Left renal cortex interstitium (tissue), 4 donors: ENCODE measurements around the gene ATP2C1. TPM values are rescaled to one million over a fixed set of nuclear protein-coding genes. Genes with fewer than 3 reads are reported as not detected.
A peak's percentile ranks its signal among the peaks of the same experiment; 100 is the strongest.

Experiments
- DNase-seq, 4 donors: peaks; one replicate each; pipeline ENCODE4 v3.0.0-alpha.2; 2013; ENCODE audit warnings: low read depth in 4 of 4, low spot score in 2 of 4, missing footprints in 1 of 4
- polyA plus RNA-seq, 4 donors: library from polyadenylated mRNA; unstranded; fragments of 120-200 nt; gene quantifications; one replicate each; pipeline ENCODE4 v1.2.1, GENCODE V29; 2013; ENCODE audit not compliant: insufficient read length in 4 of 4

The ATP2C1 gene
- polyA plus RNA-seq, 4 donors = 119 to 152 (median 124) TPM

DNA sequence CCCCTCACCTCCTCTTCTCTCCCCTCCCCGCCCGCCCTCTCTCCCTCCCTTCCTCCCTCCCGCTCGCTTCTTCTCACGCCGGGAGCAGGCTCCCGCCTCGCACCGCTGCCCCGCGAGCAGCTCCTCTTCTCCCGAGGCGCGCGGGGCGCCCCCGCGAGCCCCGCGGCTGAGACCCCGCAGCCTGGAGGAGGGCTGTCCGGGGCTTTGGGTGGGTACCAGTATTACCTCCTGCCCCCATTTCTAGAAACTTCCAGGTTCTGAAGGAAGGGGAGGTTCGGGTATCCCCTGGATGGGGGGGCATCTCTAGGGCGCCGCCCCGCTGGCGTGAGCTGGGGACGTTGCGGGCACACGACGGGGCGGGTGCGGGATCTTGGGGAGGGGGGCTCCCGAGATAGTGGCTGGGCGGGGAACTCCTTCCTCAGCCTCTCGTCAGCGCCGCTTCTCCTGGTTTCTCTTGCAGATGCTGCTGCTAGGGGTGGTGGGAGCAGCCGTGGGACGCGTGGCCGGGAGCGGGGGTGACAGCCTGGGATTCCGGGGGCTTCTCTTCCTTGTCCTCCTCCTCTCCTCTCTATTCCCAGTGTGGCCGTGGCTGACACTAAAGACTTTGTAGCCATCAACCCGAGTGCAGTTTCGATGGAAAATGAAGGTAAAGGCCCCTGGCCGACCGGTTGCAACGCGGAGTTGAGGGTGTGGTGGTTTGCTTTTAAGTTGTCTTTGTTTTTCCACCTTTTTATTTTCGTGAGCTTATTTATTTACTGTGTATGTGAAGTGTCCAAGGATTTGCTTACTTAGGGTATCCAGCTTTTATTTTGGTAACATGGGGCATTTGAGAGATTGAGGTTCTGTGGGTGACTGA is 474 bp downstream of the ATP2C1 start:
- peak in 1 of 4 donors; percentile 67 for DNase-seq

DNA sequence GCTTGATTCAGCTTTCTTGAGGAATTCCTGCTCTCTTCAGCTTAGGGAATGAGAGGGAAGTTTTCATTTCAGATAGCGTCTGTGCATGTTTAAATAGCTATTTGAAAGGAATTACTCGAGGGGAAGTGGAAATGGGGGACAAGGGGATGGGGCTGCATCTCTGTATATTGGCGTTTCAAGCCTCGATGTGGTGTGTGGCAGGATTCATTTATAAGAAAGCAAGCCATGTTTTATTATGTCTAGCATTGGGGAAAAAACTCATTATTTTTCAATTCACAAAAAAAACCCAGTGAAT is 1.0 kb downstream of the ATP2C1 start:
- DNase-seq = no peak

DNA sequence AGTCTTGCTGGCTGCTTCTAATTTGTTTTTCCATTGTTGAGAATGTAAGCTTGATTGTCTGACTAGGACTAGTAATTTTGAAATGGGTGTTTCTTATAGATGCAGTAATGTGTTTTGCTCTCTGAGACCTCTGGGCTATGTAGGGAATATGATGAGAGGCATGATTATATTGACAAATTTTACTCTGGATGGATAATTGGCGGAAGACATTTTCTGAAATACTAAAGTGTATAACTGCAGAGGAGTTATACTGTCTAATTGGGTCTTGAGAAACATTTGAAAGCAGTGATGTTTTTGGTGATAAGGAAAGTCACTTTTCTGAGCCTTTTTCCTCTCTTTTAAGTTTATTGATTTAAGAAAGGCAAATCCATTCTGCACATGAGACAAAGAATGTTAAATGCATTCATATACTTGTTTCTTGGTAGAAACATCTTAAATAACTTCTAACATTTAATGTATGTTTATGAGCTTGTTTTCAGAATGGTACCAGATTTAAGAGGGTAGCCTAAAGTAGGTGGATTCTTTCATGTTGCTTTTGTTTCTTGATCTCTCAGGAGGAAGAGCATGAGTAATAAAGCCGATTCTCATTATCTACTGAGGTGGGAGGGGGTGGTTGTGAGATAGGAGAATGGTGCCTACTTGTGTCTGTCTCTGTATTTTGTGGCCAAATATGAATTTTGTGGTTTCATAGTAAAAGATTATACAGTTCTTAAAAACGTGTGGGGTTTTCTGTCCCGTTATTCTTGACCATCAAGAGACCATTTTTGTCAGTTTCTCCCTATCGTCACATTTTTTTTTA is 2.0 kb downstream of the ATP2C1 start:
- DNase-seq = no peak

DNA sequence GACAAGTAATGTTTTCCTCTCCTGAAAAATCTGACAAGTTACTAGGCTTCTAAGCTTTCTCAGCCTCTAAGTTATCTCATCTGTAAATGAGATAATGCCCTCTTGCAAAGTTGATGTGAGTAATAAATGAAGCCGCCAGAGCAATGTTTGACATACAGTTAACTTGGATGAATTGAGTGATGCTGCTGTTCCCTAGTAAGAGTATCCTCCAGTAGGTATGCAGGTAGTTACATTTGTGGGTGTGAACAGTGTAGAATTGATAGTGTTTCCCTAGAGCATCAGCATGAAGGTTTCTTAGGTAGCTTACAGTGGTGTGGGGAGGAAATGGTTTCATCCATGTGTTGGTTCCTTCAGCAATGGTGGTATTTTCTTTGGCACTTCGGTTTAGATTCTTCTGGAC is 3.4 kb downstream of the ATP2C1 start:
- no peak for DNase-seq

DNA sequence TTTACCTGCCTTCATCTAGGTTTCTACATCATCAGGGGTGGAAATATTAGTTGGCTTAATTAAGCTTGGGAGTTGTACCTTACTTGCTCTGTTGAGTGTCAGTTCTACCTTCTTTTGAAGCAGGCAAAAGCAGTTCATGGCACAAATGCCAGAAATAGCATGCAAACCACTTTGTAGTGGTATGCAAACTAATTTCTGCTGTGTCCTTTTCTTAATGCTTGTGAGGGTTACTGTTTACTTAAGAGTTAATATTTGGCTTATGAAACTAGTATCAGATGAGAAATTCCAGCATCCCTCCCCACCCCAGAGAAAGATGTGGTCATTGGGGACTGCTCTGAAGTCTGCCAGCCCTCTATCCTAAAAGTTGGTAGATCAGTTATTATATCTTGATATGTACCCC is 7.1 kb downstream of the ATP2C1 start:
- no peak for DNase-seq

DNA sequence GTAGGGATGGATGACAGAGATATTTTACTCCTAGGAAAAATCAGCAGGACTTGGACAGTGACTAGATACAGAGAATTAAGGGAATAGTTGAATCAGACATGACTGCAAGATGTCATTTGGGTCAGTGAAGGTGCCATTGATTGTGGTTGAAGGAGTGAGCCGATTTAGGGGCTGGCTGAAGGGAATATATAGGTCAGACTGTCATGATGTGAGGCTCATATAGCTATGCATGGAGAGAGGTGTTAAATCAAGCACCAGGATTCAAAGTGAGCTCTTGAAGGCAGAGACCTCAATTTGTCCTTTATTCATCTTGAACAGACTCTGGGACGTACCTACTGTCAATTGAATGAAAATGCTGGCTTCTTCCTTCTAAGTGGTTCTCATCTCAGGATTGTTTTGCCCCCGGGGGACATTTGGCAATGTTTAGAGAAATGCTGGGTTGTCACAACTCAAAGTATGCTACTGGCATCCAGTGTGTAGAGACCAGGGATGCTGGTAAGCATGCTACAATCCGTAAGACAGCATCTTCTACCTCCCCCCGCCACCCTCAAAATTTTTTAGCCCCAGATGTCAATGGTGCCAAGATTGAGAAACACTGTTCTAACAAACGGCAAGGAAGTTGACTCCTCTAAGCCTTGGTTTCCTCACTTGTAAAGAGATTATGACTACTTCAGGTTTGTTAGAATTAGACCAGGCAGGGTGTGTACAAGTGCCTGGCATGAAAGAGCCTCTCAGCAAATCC is 7.8 kb downstream of the ATP2C1 start:
- DNase-seq = no peak

DNA sequence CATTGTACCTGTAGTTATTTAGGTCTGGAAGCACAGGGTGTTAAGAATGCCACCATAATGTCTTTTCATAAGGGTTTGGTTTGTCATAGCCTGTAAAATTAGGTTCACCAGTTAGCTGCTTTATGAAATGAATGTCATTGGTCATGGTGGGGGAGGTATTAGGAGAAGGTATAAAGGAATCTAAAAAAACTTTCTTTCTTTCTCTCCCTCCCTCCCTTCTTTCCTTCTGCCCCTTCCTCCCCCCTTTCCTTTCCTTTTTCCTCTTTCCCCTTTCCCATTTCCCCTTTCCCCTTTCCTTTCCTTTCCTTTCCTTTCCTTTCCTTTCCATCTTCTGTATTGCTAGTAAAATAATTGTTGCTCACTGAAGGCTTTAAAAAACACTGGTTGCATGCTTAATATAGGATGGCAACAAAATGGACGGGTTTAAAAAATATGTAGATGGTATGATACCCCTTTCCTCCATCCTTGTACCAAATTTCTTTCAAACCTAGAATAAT is 9.6 kb downstream of the ATP2C1 start:
- DNase-seq = no peak

DNA sequence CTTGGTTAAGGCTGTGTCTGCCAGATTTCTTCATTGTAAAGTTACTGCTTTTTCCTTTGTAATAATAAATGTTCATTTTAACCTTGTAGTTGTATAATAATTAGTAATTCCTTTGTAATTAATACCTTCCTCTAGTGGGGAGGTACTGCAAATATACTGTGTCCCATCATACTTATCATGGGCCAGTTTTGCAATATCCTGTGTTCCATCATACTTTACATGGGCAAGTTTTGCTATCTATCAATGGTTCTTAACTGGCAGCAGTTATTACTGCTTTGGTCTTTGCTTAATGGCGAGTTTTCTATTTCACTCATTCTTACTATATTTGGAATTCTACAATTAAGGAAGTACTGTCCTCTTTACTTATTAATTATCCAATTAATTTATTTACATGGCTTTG is 10.6 kb downstream of the ATP2C1 start:
- DNase-seq = no peak

DNA sequence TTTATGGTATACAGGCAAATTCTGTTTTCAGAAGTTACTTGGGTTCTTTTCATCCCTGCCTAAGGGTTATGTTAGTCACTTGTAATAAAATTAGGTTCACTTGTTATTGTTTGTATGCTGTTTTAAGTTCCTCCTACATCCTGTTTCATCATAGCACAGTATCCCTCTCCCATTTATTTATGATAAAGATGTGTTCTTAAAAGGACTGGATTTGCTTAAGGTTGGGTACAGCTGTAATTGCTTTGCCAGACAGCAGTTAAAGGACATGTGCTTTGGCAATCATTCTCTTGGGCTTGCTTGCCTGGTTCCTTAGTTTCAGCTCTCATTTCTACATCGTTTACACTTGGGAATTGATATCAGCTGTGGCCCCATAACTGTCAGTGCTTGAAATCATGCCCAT is 11.7 kb downstream of the ATP2C1 start:
- DNase-seq = no peak

DNA sequence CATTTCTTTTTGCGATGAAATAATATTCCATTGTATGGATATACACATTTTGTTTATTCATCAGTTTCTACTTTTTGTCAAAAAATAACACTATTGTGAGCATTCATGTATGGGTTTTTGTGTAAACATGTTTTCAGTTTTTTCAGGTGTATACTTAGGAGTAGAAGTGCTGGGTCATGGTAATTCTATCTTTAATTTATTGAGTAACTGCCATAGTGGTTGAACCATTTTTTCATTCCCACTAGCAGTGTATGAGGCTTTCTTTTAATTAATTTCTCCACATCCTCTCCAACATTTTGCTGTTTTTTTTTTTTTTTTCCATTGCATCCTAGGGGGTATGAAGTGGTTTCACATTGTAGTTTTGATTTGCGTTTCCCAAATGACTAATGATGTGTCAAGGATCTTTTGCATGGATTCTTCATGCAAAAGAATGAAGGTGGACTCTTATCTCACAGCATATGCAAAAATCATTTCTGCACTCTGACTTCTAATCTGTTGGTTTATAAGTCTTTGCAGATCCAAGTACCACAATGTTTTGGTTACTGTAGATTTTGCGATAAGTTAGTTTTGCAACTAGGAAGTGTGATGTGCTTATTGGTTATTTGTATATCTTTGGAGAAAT is 12.6 kb downstream of the ATP2C1 start:
- no peak for DNase-seq

DNA sequence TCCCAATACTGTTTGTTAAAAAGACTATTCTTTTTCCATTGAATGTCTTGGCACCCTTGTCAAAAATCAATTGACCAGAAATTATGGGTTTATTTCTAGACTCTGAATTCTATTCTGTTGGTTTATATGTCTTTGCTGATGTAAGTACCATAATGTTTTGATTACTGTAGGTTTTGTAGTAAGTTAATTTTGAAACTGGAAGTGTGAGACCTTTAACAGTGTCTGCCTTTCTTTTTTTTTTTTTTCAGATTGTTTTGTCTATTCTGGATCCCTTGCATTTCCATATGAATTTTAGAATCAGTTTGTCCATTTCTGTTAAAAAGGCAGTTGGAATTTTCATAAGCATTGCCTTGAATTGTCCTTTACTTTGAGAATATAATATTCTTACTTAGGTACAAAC is 13.6 kb downstream of the ATP2C1 start:
- DNase-seq = no peak

DNA sequence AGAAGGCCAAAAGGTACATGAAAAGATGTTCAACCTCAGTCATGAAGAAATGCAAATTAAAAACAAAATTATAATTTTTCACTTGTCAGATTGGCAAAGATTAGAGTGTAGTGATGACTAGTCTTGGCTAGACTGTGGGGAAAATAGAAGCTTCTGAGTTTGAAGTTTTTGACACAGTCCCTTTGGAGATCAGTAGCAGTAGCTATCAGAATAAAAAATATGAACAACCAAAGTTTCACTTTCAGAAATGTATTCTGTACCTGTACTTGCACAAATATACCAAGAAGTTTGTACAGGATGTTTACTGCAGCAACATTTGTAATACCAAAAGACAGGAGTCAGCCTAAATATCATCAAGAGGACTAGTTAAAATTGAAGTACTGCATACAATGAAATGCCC is 14.1 kb downstream of the ATP2C1 start:
- no peak for DNase-seq

DNA sequence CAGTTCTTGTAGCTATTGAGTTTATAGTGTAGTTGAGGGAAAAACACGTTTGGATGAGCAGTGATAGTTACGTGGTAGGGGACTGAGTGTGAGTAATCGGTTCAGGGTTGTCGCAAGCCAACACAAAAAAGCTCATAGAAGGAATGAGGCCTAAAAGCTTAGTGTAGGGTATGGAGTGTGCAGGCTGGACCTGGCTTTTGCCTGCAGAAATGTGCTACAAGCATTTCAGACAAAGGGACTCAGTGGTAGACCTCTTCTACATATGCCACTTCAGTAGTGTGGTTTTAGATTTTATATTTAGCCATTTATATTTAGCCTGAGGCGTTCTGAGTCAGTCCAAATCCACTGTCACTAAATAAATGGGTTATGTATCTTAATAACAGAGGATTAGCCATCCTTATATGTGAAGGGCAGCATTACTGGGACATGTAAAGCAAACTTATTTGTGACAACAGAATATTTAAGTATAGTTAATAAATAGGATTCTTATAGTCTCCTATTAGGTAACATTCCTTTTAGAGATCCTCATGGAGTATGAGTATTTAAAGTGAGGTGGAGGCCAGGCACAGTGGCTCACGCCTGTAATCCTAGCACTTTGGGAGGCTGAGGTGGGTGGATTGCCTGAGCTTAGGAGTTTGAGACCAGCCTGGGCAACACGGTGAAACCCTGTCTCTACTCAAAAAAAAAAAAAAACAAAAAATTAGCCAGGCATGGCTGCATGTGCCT is 21.8 kb downstream of the ATP2C1 start:
- DNase-seq = no peak

DNA sequence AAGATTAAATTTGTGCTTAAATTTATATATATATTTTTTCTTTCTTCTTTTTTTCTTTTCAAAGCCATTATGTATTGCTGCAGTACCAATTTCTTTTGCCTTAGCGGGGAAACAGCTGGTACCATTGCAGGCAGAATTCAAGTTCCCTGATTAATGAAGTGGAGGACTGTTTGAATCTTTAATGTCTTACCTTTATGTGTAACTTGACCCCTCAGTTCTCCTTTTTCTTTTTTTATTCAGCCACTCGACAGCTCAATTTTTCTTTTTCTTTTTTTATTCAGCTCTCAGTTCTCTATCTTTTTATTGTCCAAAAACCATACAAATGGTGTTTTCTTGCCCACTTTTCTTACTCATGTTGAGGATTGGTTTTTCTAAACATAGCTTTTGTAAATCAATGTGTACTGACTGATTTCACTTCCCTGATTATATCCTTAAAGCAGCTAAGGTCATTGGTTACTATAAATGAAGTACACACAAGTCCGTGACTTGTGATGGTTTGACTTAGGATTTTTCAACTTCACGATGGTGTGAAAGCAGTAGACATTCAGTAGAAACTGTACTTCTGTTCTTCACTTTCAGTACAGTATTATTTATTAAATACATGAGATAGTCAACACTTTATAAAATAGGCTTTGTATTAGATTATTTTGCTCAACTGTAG is 22.8 kb downstream of the ATP2C1 start:
- no peak for DNase-seq

DNA sequence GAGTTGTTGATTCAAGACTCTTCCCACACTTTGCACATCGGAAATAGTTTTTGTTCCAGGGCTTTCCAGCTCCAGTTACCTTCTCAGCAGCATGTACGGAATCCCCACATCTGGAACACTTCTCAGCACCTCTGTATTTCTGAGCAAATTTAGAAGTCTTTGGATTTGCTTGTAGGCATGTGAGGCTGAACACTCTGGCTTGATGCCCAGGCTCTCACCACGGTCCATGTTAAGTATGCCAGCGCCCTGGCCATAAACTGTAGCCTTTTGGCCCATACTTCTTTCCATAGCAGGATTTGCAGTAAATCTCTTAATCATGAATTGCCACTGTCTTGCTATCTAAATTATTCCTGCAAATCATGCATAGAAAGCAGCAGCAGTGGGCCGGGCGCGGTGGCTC is 24.4 kb downstream of the ATP2C1 start:
- no peak for DNase-seq

DNA sequence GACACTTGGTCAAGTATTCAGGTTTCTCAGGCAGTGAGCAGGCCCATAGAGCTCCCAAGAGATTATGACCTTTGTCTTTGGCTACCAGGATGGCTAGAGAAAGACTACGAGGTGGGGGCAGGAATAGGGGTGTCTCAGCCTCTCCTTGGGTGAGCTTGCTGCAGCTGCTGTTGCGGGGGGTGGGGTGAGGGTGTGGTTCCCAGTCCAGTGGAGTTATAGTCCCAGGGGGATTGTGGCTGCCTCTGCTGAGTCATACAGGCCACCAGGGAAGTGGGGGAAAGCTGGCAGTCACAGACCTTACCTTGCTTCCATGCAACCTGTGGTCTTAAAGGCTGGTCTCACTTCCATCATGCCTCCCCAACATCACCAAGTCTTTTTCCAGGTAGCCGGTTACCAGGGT is 31.7 kb downstream of the ATP2C1 start:
- no peak for DNase-seq

DNA sequence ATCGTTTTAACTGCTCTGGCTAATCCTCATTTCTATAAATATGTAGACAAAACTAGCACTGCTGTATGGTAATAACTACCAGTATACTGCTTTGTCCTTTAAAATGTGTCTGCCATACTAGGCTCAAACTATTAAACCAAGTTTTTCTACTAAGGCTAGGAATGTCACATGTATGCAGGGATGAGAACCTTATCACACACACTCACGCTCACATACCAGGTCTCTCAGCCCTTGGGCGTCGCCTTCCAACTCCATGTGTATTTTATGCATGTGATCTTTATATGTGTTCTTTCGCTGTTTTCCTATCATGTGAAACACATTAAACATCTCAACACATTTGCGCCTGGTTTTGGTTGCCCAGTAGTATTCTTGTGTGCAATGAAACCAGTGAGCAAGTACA is 32.6 kb downstream of the ATP2C1 start:
- DNase-seq = no peak

DNA sequence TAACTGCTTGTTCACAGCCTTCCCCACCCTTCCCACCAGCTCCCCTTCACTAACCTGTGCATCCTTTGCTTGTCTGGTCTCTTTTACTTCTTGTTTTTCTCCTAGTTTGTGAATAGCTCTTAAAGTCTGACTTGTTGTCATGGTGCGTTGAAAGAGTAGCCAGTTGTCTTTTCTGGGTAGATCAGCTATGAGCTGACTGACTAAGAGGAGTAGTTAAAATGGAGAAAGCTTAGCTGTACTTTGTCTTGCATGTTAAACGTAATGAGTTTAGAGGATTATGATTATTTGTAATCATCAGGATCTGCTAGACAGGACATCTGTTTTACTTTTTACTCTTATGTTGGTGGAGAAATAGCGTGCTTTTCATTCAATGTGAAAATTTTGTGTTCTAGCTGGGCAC is 35.9 kb downstream of the ATP2C1 start:
- DNase-seq = no peak

DNA sequence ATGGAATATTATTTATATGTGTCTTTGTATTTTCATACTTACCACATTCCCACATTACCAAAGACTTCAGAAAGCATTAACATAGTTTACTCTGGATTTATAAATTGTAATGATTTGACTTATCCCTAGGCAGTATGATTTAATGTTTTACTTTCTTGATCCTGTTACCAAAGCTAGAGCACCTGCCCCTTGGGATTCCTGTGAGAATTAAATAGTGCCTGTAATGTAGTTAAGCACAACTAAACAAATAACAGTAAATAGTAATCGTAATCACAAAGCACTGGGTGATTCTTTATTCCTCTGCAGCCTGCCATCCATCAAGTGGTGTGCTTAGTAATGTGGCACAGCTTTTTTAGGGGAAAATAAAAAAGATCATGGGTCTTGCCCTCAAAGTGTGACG is 39.1 kb downstream of the ATP2C1 start:
- DNase-seq = no peak
